WTC11 (cell line): ENCODE results near the gene PTPRT. TPM values are rescaled to one million over a fixed set of nuclear protein-coding genes. Genes with fewer than 3 reads are reported as not detected.

Experiments
- ATAC-seq: fragments of 200-7000 bp; cut with Tn5 transposase; 2 replicates; pipeline ENCODE4 v1.10.0; 2021; ENCODE audit warnings: mild to moderate bottlenecking, moderate library complexity
- CTCF ChIA-PET: fragments of 300-600 bp; sonication (Branson Sonifier 250); formaldehyde crosslinking; loops from one replicate; lab custom pipeline; 2021; ENCODE audit warnings: antibody characterized with exemption; lab: Charles Lee
- POLR2A ChIA-PET: fragments of 350-600 bp; sonication (Branson Sonifier 250); formaldehyde crosslinking; loops from one replicate; lab custom pipeline; 2021; ENCODE audit warnings: antibody characterized with exemption; lab: Charles Lee
- DNase-seq: peaks from one replicate; pipeline ENCODE4 v3.0.0; 2021; ENCODE audit warnings: low spot score
- H3K27ac Mint-ChIP-seq: 2 replicates; pipeline ENCODE4 v1.8.0; 2021; ENCODE audit warnings: mixed read lengths
- H3K27me3 Mint-ChIP-seq: 2 replicates; pipeline ENCODE4 v1.8.0; 2021; ENCODE audit warnings: low read depth, mild to moderate bottlenecking, moderate library complexity, mixed read lengths
- H3K36me3 Mint-ChIP-seq: 2 replicates; pipeline ENCODE4 v1.8.0; 2021; ENCODE audit warnings: mixed read lengths
- H3K4me1 Mint-ChIP-seq: 2 replicates; pipeline ENCODE4 v1.8.0; 2022; ENCODE audit warnings: mixed read lengths
- H3K4me3 Mint-ChIP-seq: 2 replicates; pipeline ENCODE4 v1.8.0; 2021; ENCODE audit warnings: mild to moderate bottlenecking, moderate library complexity, mixed read lengths
- H3K9me3 Mint-ChIP-seq: 2 replicates; pipeline ENCODE4 v1.8.0; 2021; ENCODE audit warnings: mixed read lengths
- ATF6 ChIP-seq: sonication (generic); formaldehyde crosslinking; IDR thresholded peaks from 2 replicates; pipeline ENCODE4 v1.8.1; 2023; ENCODE audit warnings: mild to moderate bottlenecking, missing genetic modification reagents
- E2F4 ChIP-seq: sonication (generic); formaldehyde crosslinking; IDR thresholded peaks from 2 replicates; pipeline ENCODE4 v1.8.1; 2022; ENCODE audit warnings: low read depth, mild to moderate bottlenecking, moderate library complexity, missing genetic modification reagents, borderline replicate concordance
- ELF4 ChIP-seq: sonication (generic); formaldehyde crosslinking; IDR thresholded peaks from 2 replicates; pipeline ENCODE4 v1.8.1; 2022; ENCODE audit warnings: low read depth, mild to moderate bottlenecking, moderate library complexity, missing genetic modification reagents
- EMX1 ChIP-seq: fragments of 250-450 bp; sonication (Bioruptor Pico); IDR thresholded peaks from 2 replicates; pipeline ENCODE4 v1.8.0; 2021; ENCODE audit warnings: mild to moderate bottlenecking
- FOXJ3 ChIP-seq: sonication (generic); formaldehyde crosslinking; IDR thresholded peaks from 2 replicates; pipeline ENCODE4 v1.9.0; 2021; ENCODE audit warnings: missing genetic modification reagents, mild to moderate bottlenecking, borderline replicate concordance
- MLX ChIP-seq: sonication (generic); formaldehyde crosslinking; IDR thresholded peaks from 2 replicates; pipeline ENCODE4 v1.8.1; 2023; ENCODE audit warnings: mild to moderate bottlenecking, missing genetic modification reagents, moderate library complexity
- MYBL2 ChIP-seq: sonication (generic); formaldehyde crosslinking; IDR thresholded peaks from 2 replicates; pipeline ENCODE4 v1.8.1; 2023; ENCODE audit warnings: mild to moderate bottlenecking, moderate library complexity, missing genetic modification reagents
- NR2C2 ChIP-seq: sonication (generic); formaldehyde crosslinking; IDR thresholded peaks from 2 replicates; pipeline ENCODE4 v1.8.0; 2022; ENCODE audit warnings: mild to moderate bottlenecking, missing genetic modification reagents
- OVOL2 ChIP-seq: fragments of 250-450 bp; sonication (Bioruptor Pico); IDR thresholded peaks from 2 replicates; pipeline ENCODE4 v1.9.0; 2021; ENCODE audit warnings: mild to moderate bottlenecking, borderline replicate concordance
- PREB ChIP-seq: sonication (generic); formaldehyde crosslinking; IDR thresholded peaks from 2 replicates; pipeline ENCODE4 v1.8.1; 2022; ENCODE audit warnings: mild to moderate bottlenecking, missing genetic modification reagents, moderate library complexity, borderline replicate concordance
- PRRX2 ChIP-seq: fragments of 250-450 bp; sonication (Bioruptor Pico); IDR thresholded peaks from 2 replicates; pipeline ENCODE4 v1.8.0; 2021; ENCODE audit warnings: mild to moderate bottlenecking
- RORB ChIP-seq: fragments of 250-450 bp; sonication (Bioruptor Pico); IDR thresholded peaks from 2 replicates; pipeline ENCODE4 v1.9.0; 2021; ENCODE audit warnings: mild to moderate bottlenecking
- SMAD3 ChIP-seq: sonication (generic); formaldehyde crosslinking; IDR thresholded peaks from 2 replicates; pipeline ENCODE4 v1.8.0; 2022; ENCODE audit warnings: missing genetic modification reagents, mild to moderate bottlenecking, borderline replicate concordance
- TEAD4 ChIP-seq: sonication (generic); formaldehyde crosslinking; IDR thresholded peaks from 2 replicates; pipeline ENCODE4 v1.8.0; 2022; ENCODE audit warnings: mild to moderate bottlenecking, missing genetic modification reagents
- ZNF263 ChIP-seq: sonication (generic); formaldehyde crosslinking; IDR thresholded peaks from 2 replicates; pipeline ENCODE4 v1.8.1; 2022; ENCODE audit warnings: low read depth, mild to moderate bottlenecking, moderate library complexity, missing genetic modification reagents
- ZNF671 ChIP-seq: fragments of 250-450 bp; sonication (Bioruptor Pico); IDR thresholded peaks from 2 replicates; pipeline ENCODE4 v1.8.0; 2021; ENCODE audit warnings: mild to moderate bottlenecking
- total RNA-seq: library from RNA; stranded (reverse); gene quantifications from 3 replicates; pipeline ENCODE4 v1.2.3, GENCODE V29; 2021
- TF ChIP-seq, protein P1 (sequence below): sonication (generic); formaldehyde crosslinking; IDR thresholded peaks from 2 replicates; pipeline ENCODE4 v1.8.1; 2023; ENCODE audit warnings: mild to moderate bottlenecking, missing genetic modification reagents, borderline replicate concordance
- TF ChIP-seq, protein P2 (sequence below): fragments of 250-450 bp; sonication (Bioruptor Pico); IDR thresholded peaks from 2 replicates; pipeline ENCODE4 v1.9.0; 2021; ENCODE audit warnings: mild to moderate bottlenecking
- TF ChIP-seq, protein P3 (sequence below): sonication (generic); formaldehyde crosslinking; IDR thresholded peaks from 2 replicates; pipeline ENCODE4 v1.8.1; 2022; ENCODE audit warnings: mild to moderate bottlenecking, moderate library complexity, missing genetic modification reagents
- TF ChIP-seq, protein P4 (sequence below): sonication (generic); formaldehyde crosslinking; IDR thresholded peaks from 2 replicates; pipeline ENCODE4 v1.8.0; 2023; ENCODE audit warnings: missing genetic modification reagents

The PTPRT gene
- total RNA-seq, 1 experiment from 2014 or later = 1.1 TPM

DNA sequence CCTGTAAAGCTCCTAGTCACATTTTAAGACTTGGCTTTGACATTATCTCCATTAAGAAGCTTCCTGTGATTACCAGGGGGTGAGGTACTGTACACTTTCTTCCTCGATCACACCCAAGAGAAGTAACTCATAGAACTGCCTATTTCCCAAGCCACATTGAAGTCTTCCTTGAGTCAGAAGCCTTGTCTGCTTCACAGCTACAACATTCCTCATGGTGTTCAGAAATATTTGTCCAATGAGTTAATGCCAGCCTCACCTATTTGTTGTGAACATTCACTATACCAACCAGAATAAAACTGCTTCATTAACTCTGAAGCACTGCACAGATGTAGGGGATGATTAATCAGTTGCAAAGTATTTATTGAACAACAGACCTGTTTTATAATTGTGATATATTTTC is 622.3 kb downstream of the PTPRT start:
- CTCF ChIA-PET = no interaction called here
- Mint-ChIP-seq H3K4me3 (no peak overlapping the region), H3K9me3 (peaks cover 20% of the 10 kb centered on the region), H3K27ac (no peak overlapping the region), H3K36me3 (peaks cover 7% of the 10 kb centered on the region; the same call in 1 of the 2 replicates)
- ATAC-seq (no peak), DNase-seq (no peak)
- TF ChIP-seq, protein P1, sequence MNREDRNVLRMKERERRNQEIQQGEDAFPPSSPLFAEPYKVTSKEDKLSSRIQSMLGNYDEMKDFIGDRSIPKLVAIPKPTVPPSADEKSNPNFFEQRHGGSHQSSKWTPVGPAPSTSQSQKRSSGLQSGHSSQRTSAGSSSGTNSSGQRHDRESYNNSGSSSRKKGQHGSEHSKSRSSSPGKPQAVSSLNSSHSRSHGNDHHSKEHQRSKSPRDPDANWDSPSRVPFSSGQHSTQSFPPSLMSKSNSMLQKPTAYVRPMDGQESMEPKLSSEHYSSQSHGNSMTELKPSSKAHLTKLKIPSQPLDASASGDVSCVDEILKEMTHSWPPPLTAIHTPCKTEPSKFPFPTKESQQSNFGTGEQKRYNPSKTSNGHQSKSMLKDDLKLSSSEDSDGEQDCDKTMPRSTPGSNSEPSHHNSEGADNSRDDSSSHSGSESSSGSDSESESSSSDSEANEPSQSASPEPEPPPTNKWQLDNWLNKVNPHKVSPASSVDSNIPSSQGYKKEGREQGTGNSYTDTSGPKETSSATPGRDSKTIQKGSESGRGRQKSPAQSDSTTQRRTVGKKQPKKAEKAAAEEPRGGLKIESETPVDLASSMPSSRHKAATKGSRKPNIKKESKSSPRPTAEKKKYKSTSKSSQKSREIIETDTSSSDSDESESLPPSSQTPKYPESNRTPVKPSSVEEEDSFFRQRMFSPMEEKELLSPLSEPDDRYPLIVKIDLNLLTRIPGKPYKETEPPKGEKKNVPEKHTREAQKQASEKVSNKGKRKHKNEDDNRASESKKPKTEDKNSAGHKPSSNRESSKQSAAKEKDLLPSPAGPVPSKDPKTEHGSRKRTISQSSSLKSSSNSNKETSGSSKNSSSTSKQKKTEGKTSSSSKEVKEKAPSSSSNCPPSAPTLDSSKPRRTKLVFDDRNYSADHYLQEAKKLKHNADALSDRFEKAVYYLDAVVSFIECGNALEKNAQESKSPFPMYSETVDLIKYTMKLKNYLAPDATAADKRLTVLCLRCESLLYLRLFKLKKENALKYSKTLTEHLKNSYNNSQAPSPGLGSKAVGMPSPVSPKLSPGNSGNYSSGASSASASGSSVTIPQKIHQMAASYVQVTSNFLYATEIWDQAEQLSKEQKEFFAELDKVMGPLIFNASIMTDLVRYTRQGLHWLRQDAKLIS (CRISPR knock-in tag) = no peak
- TF ChIP-seq PRRX2 (no peak), PREB (CRISPR knock-in tag) (no peak), TEAD4 (CRISPR knock-in tag) (no peak), SMAD3 (CRISPR knock-in tag) (no peak), MYBL2 (CRISPR knock-in tag) (no peak), OVOL2 (CRISPR knock-in tag) (no peak), MLX (CRISPR knock-in tag) (no peak), ZNF671 (CRISPR knock-in tag) (no peak), NR2C2 (no peak)
- TF ChIP-seq, protein P2, sequence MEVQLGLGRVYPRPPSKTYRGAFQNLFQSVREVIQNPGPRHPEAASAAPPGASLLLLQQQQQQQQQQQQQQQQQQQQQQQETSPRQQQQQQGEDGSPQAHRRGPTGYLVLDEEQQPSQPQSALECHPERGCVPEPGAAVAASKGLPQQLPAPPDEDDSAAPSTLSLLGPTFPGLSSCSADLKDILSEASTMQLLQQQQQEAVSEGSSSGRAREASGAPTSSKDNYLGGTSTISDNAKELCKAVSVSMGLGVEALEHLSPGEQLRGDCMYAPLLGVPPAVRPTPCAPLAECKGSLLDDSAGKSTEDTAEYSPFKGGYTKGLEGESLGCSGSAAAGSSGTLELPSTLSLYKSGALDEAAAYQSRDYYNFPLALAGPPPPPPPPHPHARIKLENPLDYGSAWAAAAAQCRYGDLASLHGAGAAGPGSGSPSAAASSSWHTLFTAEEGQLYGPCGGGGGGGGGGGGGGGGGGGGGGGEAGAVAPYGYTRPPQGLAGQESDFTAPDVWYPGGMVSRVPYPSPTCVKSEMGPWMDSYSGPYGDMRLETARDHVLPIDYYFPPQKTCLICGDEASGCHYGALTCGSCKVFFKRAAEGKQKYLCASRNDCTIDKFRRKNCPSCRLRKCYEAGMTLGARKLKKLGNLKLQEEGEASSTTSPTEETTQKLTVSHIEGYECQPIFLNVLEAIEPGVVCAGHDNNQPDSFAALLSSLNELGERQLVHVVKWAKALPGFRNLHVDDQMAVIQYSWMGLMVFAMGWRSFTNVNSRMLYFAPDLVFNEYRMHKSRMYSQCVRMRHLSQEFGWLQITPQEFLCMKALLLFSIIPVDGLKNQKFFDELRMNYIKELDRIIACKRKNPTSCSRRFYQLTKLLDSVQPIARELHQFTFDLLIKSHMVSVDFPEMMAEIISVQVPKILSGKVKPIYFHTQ (CRISPR knock-in tag) = no peak
- TF ChIP-seq, protein P3, sequence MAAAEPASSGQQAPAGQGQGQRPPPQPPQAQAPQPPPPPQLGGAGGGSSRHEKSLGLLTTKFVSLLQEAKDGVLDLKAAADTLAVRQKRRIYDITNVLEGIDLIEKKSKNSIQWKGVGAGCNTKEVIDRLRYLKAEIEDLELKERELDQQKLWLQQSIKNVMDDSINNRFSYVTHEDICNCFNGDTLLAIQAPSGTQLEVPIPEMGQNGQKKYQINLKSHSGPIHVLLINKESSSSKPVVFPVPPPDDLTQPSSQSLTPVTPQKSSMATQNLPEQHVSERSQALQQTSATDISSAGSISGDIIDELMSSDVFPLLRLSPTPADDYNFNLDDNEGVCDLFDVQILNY (CRISPR knock-in tag) = no peak
- TF ChIP-seq, all 79 proteins: peak for 0
- H3K27me3 Mint-ChIP-seq = no peaks in the 10 kb centered on the region
- H3K4me1 Mint-ChIP-seq = no peaks in the 10 kb centered on the region
- POLR2A ChIA-PET = no interaction called here

- ATAC-seq (no peak), DNase-seq (no peak)
- H3K9me3 Mint-ChIP-seq = peaks cover 4% of the 10 kb centered on the region
- ChIA-PET CTCF (interaction anchor here (1.6 kb wide), 1 partner anchor 35 kb away, joined by 4 read pairs; no protein-coding TSS in a partner anchor), POLR2A (no interaction called here)
- no peak overlapping the region for H3K27ac Mint-ChIP-seq
- TF ChIP-seq ATF6 (CRISPR knock-in tag) (no peak), FOXJ3 (CRISPR knock-in tag) (no peak), ZNF671 (CRISPR knock-in tag) (no peak), RORB (no peak), EMX1 (no peak), ELF4 (no peak), E2F4 (CRISPR knock-in tag) (no peak), ZNF263 (CRISPR knock-in tag) (no peak), PRRX2 (no peak)
- TF ChIP-seq, protein P4, sequence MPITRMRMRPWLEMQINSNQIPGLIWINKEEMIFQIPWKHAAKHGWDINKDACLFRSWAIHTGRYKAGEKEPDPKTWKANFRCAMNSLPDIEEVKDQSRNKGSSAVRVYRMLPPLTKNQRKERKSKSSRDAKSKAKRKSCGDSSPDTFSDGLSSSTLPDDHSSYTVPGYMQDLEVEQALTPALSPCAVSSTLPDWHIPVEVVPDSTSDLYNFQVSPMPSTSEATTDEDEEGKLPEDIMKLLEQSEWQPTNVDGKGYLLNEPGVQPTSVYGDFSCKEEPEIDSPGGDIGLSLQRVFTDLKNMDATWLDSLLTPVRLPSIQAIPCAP (CRISPR knock-in tag) = no peak
- no peaks in the 10 kb centered on the region for H3K4me1 Mint-ChIP-seq
- no peaks in the 10 kb centered on the region for H3K27me3 Mint-ChIP-seq
- H3K4me3 Mint-ChIP-seq = no peak overlapping the region
- no peaks in the 10 kb centered on the region for H3K36me3 Mint-ChIP-seq
Observed at GRCh38 chr20:42565235-42565995, 624.3 kb downstream of the PTPRT start.
